CD4-positive, alpha-beta T cell treated with Interleukin-2 at 100 ng/mL for 4 hours (primary cell): Measurements from ENCODE around the gene MYLK.

Source experiments
- DNase-seq: peaks from one replicate; pipeline ENCODE4 v3.0.0-alpha.2; 2020; ENCODE audit warnings: low spot score

MYLK gene

DNA sequence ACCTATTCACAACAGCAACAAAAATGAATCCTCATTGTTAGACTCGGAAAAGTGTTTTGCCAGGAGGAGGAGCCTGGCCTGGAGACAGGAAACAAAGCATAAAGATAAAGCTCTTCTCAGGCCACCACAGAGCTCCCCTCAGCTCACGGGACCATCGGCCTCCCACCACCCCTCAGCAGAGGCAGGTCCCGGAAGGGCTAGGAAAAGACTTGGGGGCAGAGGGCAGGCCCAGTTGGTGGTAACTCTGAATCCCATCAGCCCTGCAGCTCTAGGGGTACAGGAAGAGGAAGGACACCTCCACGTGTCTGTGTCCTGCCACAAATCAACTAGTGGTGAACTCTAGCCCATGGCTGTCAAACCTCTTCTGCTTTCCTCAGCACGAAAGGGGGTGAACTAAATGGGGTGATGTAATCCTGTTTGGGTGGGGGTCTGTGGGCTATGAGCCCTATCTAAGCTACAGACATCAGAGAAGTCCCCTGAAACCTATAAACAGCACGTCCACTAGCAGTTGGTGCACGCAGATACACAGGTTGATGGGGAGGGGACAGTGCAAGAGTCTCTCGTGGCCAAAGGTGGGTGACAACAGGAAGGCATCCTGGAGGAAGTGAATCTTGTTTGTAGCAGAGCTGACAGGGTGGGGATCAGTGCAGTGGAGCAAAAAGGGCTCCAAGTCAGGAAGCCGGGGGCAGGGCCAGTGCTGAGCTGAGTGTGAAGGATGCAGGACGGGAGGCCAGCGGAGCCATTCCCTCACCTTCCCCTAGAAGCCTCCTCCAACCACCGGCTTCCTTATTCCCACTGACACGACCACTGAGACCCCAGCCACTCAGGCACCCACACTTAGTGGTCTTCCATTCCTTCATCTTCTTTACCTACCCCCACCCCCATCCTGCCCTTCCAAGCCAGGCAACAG is 188.1 kb downstream of the MYLK start:
- DNase-seq: no peak

DNA sequence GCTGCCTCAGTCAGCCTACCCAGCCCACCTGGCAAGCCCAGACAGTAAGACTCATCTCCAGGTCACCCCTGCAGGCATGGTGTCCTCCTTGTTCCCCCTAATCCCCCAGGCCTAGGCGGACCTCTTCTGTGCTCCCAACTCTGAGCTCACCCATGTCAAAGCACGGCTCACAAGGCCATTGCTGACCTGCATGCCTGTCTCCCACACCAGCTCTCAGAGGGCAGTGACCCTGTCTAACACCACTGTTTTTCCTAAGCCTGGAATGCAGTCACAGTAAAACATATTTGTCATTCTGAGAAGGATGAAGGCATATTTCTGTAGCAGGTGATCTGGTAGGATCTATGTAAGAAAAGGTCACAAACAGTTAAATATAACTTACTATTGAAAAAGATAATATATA is 189.0 kb downstream of the MYLK start:
- no peak for DNase-seq

DNA sequence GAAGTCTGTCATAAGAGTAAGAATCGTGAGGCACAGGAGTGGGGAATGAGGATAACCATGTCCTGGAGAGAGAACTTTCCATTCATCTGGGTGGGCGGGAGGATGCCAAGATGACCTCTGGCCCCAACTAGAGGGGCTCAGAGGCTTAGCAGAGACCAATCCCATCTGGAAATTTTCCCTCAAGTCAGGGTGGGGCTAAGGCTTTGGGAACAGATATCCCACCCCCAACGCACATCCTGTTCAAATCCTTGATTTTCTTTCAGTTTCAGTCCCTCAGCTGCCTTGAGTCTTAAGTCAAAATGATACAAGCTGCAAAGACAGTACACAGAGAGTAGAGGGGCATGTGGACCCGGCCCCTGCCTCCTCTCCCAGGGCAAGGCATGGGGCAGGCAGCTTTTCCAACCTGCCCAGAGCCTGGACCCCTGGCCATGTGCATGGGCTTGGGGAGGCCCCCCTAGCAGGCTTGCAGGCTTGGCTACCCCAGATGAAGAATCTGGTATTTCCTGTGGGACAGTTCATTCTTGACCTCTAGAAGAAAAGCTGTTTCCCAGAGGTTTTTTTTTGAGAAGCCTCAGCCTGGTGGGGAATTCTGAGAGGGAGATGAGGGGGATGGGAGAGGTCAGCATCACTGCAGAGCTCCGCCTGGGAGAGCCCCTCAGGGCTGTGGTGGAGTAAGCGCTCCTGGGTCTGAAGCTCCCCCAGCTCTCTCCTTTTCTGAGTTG is 189.6 kb downstream of the MYLK start:
- DNase-seq: no peak

DNA sequence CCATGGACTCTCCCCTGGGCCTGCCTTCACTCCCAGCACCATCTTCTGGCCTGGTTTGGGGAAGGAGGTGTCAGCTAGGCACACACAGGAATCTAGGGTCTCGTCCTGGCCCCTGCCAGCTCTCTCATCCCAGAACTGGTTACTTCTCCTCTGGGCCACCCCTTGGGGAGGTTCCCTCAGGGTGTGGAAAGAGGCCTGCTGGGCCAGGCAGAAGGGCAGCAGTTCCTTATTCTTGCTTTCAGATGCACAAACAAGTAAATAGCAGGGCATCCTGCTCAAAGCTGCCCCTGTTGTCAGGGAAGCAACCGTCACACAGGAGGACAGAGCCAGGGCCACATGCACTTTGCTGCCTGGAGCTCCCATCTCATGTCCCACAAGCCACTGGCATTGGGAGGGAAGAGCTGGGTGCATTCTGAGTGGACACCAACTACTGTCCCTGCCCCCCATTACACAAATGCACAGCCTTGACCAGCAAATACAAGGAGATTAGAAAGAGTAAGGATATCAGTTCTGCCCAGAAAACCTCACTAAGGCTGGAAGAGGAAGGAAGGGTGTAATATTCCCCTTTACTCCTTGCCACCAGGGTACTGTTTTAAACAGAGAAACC is 190.4 kb downstream of the MYLK start:
- no peak for DNase-seq

DNA sequence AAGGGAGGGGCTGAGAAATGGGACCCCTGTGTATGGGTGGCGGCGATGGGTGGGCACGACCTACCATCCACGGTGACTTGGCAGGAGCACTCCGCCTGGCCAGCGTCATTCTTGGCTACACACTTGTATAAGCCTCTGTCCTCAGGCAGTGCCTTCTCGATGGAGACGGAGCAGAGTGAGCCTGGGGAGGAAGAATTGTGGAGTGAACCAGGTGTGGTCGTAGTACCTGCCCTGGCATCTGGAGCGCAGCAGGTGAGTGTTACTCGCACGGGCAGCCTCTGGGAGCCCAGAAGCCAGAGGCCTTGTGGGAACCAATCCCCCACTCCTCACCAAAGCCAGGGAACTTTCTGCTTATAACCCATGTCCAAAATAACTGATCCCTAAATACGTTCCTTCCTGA is 191.5 kb downstream of the MYLK start:
- no peak for DNase-seq

DNA sequence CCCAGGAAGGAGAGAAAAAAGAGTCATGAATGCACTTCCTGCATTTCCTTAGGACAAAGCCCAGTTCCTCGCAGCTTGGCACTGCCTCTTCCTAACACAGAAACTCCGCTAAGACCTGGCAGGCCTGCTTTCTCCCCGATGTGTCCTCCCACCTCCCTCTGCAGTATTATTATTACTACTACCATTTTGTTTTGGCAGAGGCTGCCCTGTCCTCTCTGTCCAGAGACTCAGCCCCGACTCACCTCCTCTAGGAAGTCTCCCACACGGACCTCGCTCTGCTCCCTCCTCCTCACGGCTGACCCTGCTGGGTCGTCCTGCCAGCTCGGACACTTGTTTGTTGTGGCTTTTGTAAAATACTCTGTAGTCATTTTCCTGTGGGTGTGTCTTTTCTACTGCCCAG is 192.1 kb downstream of the MYLK start:
- DNase-seq: no peak

DNA sequence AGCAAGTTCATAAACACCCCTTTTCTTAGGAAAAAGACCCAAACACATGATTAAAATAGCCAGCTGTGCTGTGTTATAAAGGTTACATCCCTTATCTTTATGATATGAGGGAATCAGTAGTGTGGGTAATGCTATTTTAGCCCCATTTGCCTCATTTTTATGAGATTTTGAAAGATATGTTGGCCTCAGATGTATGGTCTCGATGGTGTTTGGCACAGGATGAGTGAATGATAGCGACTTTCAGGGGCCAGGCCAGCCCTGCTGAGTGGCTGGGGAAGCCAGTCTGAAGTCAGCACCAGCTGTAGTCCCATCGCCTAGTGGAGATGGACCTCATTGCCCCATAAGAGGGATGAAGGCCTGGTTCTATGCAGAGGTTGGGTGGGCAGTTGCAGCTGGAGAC is 194.3 kb downstream of the MYLK start:
- no peak for DNase-seq

DNA sequence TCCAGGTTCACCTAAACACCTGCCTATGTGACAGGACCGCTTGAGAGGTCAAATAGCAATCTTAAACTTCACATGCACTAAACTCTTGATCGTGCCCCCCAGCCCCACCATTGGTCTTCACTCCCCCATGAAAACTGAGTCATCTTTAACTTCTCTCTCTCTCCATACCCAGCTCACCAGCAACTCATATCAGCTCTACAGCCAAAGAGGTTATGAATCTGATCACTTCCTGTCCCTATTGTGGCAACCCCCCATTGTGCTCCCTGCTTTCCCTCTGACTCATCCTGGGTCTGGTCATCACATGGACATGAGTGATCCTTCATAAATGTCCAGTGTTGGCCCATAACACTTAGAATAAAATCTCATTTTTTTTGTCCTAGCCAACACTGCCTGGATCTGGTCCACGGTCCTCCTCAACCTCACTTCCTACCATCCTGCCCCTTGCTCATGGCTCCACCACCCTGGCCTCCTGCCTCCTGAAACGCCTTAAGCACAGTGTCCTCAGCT is 195.8 kb downstream of the MYLK start:
- DNase-seq: no peak

DNA sequence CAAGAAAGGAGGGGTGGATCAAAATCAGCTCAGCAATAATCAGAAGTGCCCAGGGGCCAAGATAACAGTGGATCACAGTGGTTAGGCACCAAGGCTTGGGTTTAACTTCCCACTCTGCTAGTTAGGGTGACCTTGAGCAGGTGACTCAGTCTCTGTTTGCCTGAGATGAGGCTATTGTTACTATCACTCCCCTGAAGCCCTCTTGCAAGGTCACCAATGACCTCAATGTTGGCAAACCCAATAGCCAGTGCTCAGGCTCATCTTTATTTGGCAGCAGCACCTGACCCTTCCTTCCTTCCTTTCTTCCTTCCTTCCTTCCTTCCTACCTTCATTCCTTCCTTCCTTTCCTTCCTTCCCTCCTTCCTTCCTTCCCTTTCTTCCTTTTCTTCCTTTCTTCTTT is 196.8 kb downstream of the MYLK start:
- DNase-seq: no peak

DNA sequence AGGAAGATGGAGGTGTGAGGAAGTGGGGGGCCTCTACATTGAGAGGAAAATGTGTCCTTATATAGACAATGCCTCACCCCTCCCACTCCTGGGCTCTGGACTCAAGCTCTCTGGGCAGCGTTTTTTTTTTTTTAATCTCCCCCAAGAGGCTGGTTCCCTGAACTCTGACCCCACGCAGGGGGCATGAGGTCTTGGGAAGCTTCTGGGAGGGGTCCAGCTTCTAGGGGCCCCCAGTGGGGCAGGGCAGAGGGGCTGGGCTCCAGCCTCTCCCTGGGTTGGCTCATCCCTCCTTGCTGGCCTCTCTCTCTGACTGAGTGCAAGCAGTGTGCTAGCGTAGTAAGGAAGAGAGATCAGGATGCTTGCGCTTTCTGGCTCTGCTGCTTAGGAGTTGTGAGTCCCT is 197.9 kb downstream of the MYLK start:
- DNase-seq: no peak

DNA sequence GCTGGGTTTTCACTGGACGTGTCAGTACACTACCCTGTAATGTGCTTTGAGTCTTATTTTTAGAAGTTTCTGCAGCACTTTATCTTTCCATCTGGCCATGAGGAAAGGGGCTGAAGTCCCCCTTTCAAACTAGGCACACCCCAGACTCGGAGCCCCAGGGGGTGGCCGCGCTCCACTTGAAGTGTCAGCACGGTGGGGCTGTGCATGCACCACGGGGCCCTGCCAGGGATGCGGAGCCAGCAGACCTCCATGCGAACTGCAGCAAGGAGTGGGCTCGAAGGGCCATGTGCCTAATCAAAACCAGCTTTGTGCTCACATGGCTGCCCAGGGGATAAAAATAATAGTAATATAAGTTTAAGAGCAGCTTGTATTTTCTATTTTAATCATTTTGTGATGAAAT is 198.4 kb downstream of the MYLK start:
- DNase-seq: no peak

DNA sequence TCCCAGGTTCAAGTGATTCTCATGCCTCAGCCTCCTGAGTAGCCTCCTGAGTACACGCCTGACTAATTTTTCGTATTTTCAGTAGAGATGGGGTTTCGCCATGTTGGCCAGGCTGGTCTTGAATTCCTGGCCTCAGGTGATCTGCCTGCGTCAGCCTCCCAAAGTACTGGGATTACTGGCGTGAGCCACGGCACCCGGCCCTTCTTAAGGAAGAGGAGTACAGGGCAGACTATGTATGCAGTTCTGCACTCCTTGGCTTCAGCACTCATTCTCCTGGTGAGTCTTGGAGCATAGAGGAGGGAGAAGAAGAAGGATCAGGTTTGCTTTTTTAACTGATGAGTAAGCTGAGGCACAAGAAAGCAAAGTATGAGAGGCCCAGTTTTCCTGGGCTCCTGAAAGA is 199.5 kb downstream of the MYLK start:
- DNase-seq: no peak

DNA sequence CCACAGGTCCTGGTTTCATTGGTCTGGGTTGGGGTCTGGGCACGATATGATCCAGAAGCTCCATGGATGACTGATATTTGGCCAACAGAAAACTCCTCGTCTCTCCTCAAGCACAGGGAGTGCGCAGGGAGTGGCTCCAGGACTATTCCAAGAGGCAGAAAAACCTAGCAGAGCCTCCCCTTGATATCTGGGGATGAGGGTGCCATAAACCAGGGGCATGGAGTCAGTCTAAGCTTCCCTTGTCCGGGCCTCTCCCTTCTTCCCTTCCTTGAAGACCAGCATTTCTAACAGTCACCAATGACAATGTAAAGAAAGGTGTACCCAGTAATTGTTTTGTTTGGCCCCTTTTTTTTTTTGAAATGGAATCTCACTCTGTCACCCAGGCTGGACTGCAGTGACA is 199.9 kb downstream of the MYLK start:
- DNase-seq: no peak

DNA sequence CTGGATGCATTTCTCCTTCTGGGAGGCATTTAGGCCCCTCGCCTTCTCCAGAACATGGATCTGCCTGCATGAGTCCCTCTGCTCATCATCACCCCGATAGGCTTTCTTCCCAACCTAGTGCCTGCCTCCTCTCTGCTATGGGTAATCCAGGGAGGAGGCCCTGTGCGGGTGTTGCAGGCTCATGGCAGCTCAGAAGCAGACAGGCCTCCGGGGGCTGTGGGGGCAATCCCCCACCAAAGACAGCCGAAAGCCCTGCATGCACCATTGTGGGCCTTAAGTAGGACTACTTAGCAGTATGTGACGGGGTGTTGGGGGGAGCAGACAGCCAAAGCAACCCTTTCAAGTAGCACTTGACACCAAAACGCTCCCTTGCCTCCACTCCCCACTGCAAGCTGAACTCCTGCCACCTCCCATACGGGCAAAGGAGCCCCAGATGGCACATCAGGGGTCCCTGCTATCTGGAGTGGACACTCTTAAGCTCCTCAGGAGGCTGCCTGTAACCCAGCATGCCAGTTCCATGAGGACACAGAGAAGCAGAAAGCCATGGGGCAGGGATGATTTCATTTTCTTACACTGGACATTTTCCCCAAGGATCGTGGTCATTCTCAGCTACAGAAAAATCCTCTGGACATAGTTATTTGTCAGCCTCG is 200.5 kb downstream of the MYLK start:
- DNase-seq: no peak

DNA sequence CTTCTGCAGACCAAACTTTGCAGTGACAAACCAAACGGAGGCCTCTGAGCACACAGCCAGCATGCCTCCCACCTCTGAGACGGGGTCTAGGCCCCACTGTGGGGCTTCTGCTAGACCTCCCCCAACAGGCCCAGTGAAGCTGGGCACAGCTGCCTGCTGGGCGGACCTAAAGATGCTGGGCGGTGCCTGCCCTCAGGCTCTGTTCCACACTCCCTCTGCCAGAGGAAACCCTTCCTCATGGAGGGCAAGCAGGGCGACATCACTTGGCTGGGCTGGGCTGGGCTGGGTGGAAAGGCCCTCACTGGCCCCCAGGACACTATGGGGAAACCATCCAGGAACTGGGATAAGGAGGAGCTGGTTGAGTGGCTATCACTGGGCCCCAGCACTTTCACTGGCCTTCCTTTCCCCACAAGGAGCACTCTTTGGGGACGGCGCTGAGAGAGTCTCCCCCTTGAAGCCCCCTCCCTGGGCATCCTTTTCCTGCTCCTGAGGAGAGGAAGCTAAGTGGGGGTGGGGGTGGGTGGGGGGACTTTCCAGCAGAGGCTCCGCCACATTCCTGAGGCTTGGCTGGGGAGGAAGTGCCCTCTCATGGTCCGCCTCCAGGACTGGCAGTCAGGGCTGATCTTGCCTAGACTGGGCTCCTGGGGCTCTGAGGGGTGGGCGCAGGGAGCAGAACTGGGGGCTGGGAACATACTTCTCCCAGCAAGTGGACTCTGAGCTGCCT is 201.2 kb downstream of the MYLK start:
- no peak for DNase-seq

DNA sequence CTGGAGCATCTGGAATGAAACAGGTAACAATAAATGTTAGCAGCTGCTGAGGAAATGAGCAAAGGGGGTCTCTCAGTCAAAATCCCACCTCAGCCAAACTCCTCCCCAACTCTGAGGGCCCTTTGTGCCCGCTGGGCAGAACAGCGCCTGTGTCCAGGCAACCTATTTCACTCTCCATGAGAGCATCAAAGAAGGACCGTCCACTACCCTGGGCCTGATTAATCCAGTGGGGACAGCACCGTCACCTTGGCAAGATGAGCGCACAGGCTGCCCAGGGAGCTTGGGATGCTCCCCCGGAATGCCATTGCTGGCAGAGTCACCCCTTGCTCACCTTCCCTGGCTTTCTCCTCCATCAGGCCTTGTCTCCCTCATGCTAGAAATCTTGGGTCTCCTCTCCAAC is 201.8 kb downstream of the MYLK start:
- no peak for DNase-seq

DNA sequence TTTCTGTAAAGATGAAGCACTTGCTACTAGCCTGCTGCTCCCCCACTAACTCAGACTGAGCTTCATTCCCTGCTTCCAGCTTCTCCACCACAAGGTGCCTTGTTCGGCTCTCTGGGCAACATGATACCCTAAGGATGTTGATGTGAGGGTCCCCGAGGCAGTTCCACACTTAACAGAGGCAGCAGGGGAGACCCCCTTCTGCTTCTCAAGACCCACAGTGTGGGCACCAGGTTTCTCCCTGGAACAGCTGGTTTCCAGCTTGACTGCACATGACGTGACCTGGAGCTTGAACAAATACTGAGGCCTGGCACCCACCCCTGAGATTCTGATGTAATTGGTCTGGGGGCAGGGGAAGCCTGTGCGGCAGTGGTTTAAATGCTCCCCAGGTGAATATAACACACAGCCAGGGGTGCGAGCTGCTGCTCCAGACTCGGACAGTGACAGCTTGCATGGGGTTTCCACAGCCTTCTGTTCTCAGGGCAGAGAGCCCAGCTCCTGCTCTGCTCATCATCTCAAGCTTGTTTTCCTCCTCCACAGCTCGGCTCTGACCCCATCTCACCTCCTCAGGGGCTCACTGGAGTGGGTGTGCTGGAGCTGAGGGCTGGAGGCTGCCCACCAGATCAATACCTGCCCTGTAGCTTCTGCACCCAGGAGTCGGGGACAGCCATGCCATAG is 204.3 kb downstream of the MYLK start:
- no peak for DNase-seq

DNA sequence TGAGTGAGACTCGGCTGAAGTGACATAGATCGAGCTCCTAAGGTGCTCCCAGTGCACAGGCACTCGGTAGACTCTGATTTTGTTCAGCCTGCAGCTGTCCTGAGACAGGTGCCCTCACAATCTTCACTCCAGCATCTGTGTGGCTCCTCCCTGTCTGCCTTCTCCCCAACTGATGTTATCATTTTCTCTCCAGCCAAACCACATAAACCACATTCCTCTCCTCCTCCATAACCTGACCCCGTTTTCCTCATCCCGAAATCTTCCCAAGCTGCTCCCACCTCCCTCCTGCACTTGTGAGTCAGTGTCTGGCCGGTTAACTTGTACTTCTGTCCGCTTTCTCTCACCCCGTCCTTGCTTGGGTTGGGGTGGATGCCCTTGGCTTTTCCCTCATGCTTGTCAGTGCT is 206.0 kb downstream of the MYLK start:
- DNase-seq: no peak

DNA sequence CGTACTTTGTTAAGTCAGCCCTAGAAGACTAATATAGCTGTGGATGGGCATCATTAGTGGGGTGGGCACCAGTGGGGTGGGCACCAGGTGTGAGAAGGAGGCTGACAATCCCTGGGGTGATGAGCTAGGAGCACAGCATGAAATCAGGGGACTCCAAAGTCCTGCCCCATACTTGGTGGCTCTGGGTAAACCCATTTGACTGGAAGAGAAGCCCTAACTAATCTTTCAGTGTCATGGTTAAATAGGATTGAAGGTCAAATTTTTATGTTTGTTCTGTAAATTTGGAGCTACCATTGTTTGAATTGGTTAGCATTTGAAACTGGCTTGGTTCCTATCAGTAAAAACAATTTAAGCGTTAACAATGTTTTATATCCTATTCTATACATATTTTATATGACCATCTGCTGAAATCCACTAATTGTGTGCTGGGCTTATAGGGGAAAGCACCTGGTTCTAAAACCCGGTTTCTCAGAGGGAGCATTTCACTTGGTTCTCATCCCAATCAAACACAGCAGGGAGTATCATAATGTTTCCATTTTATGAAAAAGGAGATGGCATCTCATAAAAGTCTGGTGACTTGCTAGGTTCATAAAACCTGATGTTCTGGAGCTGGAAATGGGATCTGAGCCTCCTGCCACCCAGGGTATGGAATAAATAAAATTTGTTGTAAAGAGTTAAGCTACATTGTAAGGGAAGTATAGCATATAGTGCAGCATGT is 211.5 kb downstream of the MYLK start:
- no peak for DNase-seq

DNA sequence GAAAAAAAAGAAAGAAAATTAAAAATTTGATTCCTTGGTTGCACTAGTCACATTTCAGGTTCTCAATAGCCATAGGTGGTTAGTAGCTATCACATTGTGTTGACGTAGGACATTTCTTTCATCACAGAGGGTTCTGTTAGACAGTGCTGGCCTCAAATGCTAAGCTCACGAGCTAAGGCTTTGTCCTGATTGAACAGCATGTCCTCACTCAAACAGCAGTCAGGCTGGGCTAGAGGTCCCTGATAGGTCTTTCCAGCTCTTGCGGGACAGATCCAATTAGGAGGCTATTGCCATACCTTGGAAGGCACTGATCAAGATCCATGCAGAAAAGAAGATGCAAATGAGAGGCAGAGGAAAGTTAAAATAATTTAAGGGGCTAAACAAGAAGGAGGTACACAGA is 213.4 kb downstream of the MYLK start:
- no peak for DNase-seq

DNA sequence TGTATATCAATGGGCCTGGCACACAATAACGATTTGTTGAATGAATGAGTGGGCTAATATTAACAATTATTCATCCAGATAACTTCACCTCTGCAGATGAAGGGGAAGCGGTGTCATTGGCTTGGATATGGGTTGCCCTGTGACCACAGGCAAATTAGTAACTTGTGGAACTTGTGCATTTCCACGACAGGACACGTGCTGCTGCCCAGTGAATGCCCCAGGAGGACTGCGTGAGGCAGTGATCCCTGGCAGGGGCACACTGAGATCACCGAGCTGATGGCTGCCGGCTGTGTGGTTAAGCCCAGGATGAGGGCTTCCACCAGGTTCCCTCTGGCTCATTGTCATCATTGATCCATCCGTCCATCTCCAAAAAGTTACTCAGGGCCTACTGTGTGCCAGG is 215.2 kb downstream of the MYLK start:
- no peak for DNase-seq
